A549 (cell line): ENCODE measurements around the gene NTM.

Experiments
- NFE2L2 ChIP-seq: fragments of 150-350 bp; conservative IDR thresholded peaks from 2 replicates; pipeline ENCODE4 v1.6.1; 2014; ENCODE audit warnings: low read length
- POLR2A ChIP-seq: IDR thresholded peaks from 2 replicates; pipeline ENCODE4 v1.6.1; 2012; ENCODE audit warnings: mild to moderate bottlenecking, low read length
- ZNF302 ChIP-seq: fragments of 250-450 bp; sonication (Bioruptor Pico); IDR thresholded peaks from 2 replicates; pipeline ENCODE4 v1.9.0; 2021; ENCODE audit warnings: inconsistent platforms, mild to moderate bottlenecking, moderate library complexity
- TF ChIP-seq, protein P1 (sequence below): fragments of >200 bp; sonication (Bioruptor Twin); formaldehyde crosslinking; IDR thresholded peaks from 3 replicates; pipeline ENCODE4 v1.5.1; 2016
- TF ChIP-seq, protein P2 (sequence below): fragments of 200-600 bp; sonication (generic); IDR thresholded peaks from 2 replicates; pipeline ENCODE4 v1.6.1; 2016; ENCODE audit warnings: antibody characterized with exemption, mild to moderate bottlenecking, moderate library complexity

DNA sequence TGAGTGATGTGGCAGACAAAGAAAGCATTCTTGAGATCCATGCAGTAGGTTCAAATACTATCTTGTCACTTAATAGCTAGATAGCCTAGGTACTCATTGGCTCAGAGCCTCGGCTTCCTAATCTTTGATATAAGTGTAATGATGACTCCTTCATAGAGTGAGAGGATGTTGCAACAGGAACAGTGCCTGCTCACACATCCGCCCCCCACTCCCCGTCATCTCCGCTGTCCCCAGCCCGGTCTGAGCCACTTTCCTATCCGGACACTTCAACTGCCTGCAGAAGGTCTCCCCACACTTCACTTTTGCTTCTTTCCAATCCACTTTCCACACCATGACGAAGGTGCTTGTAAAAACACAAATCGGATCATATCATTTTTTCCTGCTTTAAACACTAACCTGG, 128.8 kb downstream of the NTM start:
- no peak for TF ChIP-seq NFE2L2
- TF ChIP-seq ZNF302 (CRISPR knock-in tag): no peak
- no peak for TF ChIP-seq POLR2A
- TF ChIP-seq, protein P1, sequence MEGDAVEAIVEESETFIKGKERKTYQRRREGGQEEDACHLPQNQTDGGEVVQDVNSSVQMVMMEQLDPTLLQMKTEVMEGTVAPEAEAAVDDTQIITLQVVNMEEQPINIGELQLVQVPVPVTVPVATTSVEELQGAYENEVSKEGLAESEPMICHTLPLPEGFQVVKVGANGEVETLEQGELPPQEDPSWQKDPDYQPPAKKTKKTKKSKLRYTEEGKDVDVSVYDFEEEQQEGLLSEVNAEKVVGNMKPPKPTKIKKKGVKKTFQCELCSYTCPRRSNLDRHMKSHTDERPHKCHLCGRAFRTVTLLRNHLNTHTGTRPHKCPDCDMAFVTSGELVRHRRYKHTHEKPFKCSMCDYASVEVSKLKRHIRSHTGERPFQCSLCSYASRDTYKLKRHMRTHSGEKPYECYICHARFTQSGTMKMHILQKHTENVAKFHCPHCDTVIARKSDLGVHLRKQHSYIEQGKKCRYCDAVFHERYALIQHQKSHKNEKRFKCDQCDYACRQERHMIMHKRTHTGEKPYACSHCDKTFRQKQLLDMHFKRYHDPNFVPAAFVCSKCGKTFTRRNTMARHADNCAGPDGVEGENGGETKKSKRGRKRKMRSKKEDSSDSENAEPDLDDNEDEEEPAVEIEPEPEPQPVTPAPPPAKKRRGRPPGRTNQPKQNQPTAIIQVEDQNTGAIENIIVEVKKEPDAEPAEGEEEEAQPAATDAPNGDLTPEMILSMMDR: no peak
- TF ChIP-seq, protein P2, sequence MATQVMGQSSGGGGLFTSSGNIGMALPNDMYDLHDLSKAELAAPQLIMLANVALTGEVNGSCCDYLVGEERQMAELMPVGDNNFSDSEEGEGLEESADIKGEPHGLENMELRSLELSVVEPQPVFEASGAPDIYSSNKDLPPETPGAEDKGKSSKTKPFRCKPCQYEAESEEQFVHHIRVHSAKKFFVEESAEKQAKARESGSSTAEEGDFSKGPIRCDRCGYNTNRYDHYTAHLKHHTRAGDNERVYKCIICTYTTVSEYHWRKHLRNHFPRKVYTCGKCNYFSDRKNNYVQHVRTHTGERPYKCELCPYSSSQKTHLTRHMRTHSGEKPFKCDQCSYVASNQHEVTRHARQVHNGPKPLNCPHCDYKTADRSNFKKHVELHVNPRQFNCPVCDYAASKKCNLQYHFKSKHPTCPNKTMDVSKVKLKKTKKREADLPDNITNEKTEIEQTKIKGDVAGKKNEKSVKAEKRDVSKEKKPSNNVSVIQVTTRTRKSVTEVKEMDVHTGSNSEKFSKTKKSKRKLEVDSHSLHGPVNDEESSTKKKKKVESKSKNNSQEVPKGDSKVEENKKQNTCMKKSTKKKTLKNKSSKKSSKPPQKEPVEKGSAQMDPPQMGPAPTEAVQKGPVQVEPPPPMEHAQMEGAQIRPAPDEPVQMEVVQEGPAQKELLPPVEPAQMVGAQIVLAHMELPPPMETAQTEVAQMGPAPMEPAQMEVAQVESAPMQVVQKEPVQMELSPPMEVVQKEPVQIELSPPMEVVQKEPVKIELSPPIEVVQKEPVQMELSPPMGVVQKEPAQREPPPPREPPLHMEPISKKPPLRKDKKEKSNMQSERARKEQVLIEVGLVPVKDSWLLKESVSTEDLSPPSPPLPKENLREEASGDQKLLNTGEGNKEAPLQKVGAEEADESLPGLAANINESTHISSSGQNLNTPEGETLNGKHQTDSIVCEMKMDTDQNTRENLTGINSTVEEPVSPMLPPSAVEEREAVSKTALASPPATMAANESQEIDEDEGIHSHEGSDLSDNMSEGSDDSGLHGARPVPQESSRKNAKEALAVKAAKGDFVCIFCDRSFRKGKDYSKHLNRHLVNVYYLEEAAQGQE: no peak
